HEK293T (cell line): ENCODE measurements around the gene MRPS31.

ENCODE experiments used
- CTCF ChIA-PET: fragments of 350-600 bp; formaldehyde crosslinking; extraction: SDS; loops from one replicate; lab custom pipeline; 2021; ENCODE audit warnings: antibody characterized with exemption, inconsistent platforms; lab: Yijun Ruan, JAX
- POLR2A ChIA-PET: fragments of 350-600 bp; formaldehyde crosslinking; extraction: SDS; loops from one replicate; lab custom pipeline; 2020; ENCODE audit warnings: antibody characterized with exemption, inconsistent platforms; lab: Yijun Ruan, JAX
- DNase-seq: peaks from one replicate; pipeline ENCODE4 v3.0.0; 2012; ENCODE audit warnings: mixed read lengths; ENCODE audit errors: extremely low spot score
- ARNT ChIP-seq: fragments of 450-650 bp; IDR thresholded peaks from 2 replicates; pipeline ENCODE4 v1.6.1; 2017; ENCODE audit warnings: mild to moderate bottlenecking
- BHLHE40 ChIP-seq: fragments of 450-650 bp; IDR thresholded peaks from 2 replicates; pipeline ENCODE4 v1.6.1; 2016; ENCODE audit warnings: mild to moderate bottlenecking, moderate library complexity, borderline replicate concordance
- CTBP1 ChIP-seq: fragments of 450-650 bp; IDR thresholded peaks from 2 replicates; pipeline ENCODE4 v1.6.1; 2016; ENCODE audit warnings: borderline replicate concordance
- ELF4 ChIP-seq: fragments of 450-650 bp; IDR thresholded peaks from 2 replicates; pipeline ENCODE4 v1.6.1; 2017; ENCODE audit warnings: antibody characterized with exemption
- FOXA1 ChIP-seq: fragments of 450-650 bp; IDR thresholded peaks from 2 replicates; pipeline ENCODE4 v1.6.1; 2016; ENCODE audit warnings: mild to moderate bottlenecking
- FOXK2 ChIP-seq: fragments of 450-650 bp; IDR thresholded peaks from 2 replicates; pipeline ENCODE4 v1.6.1; 2016; ENCODE audit warnings: mild to moderate bottlenecking
- FOXM1 ChIP-seq: fragments of 450-650 bp; IDR thresholded peaks from 2 replicates; pipeline ENCODE4 v1.6.1; 2017; ENCODE audit warnings: mild to moderate bottlenecking, borderline replicate concordance
- HDGF ChIP-seq: fragments of 450-650 bp; IDR thresholded peaks from 2 replicates; pipeline ENCODE4 v1.6.1; 2017; ENCODE audit warnings: antibody characterized with exemption, borderline replicate concordance
- L3MBTL2 ChIP-seq: fragments of 450-650 bp; conservative IDR thresholded peaks from 2 replicates; pipeline ENCODE4 v1.6.1; 2016; ENCODE audit warnings: mild to moderate bottlenecking
- LEF1 ChIP-seq: fragments of 450-650 bp; IDR thresholded peaks from 2 replicates; pipeline ENCODE4 v1.6.1; 2017; ENCODE audit warnings: mild to moderate bottlenecking, borderline replicate concordance
- NFRKB ChIP-seq: fragments of 450-650 bp; IDR thresholded peaks from 2 replicates; pipeline ENCODE4 v1.6.1; 2016; ENCODE audit warnings: mild to moderate bottlenecking, moderate library complexity
- PKNOX1 ChIP-seq: fragments of 450-650 bp; IDR thresholded peaks from 2 replicates; pipeline ENCODE4 v1.6.1; 2016
- SP1 ChIP-seq: fragments of 450-650 bp; IDR thresholded peaks from 2 replicates; pipeline ENCODE4 v1.6.1; 2017
- SUZ12 ChIP-seq: fragments of 450-650 bp; IDR thresholded peaks from 2 replicates; pipeline ENCODE4 v1.6.1; 2016; ENCODE audit warnings: mild to moderate bottlenecking
- TARDBP ChIP-seq: fragments of 450-650 bp; IDR thresholded peaks from 2 replicates; pipeline ENCODE4 v1.6.1; 2016
- ZNF384 ChIP-seq: fragments of 450-650 bp; IDR thresholded peaks from 2 replicates; pipeline ENCODE4 v1.6.1; 2016

Gene MRPS31

GRCh38 chr13:40681341-40682146 lies 89.4 kb downstream of the MRPS31 start:
- POLR2A ChIA-PET, result no interaction called here
- no peak for DNase-seq
- CTCF ChIA-PET, result interaction anchor here (0.7 to 1.5 kb wide), 3 partner anchors 309 to 739 kb away, joined by 3 to 4 read pairs (median 3); no protein-coding TSS in a partner anchor
- TF ChIP-seq NFRKB (no peak), FOXK2 (no peak), FOXA1 (no peak), CTBP1 (no peak)

GRCh38 chr13:40680659-40681323 lies 90.2 kb downstream of the MRPS31 start:
- DNase-seq, result no peak
- ChIA-PET CTCF (interaction anchor here (0.7 to 1.5 kb wide), 2 partner anchors 612 to 994 kb away, joined by 3 to 4 read pairs; no protein-coding TSS in a partner anchor), POLR2A (no interaction called here)
- TF ChIP-seq ZNF384 (no peak), FOXA1 (no peak), BHLHE40 (no peak), NFRKB (no peak), HDGF (no peak), PKNOX1 (no peak), L3MBTL2 (no peak), FOXK2 (no peak), ELF4 (no peak), FOXM1 (no peak), LEF1 (no peak), SUZ12 (no peak), TARDBP (no peak), SP1 (no peak), CTBP1 (no peak), ARNT (no peak)

- ChIA-PET CTCF (no interaction called here), POLR2A (no interaction called here)
- DNase-seq, result no peak
- no peak for TF ChIP-seq SUZ12
- TF ChIP-seq NFRKB, result no peak
- TF ChIP-seq TARDBP, result no peak
- no peak for TF ChIP-seq L3MBTL2
- TF ChIP-seq ZNF384, result no peak
- no peak for TF ChIP-seq PKNOX1
- TF ChIP-seq LEF1, result no peak
- no peak for TF ChIP-seq BHLHE40
- no peak for TF ChIP-seq ARNT
- TF ChIP-seq HDGF, result no peak
- TF ChIP-seq CTBP1, result no peak
- TF ChIP-seq FOXA1, result no peak
- no peak for TF ChIP-seq FOXK2
- no peak for TF ChIP-seq ELF4
- no peak for TF ChIP-seq FOXM1
These were observed 91.5 kb downstream of the MRPS31 start for GRCh38 chr13:40679480-40679985.
